HUES6 (cell line): Measurements from ENCODE around the gene RNF141.

Source experiments
- H3K27ac ChIP-seq: 2 replicates; pipeline ENCODE4 v1.7.0; 2013; ENCODE audit warnings: low read depth, mild to moderate bottlenecking, low read length, inconsistent platforms
- H3K27me3 ChIP-seq: 2 replicates; pipeline ENCODE4 v1.6.1; 2013; ENCODE audit warnings: low read length; ENCODE audit not compliant: control insufficient read depth, insufficient read depth
- H3K36me3 ChIP-seq: 2 replicates; pipeline ENCODE4 v1.6.1; 2013; ENCODE audit warnings: low read length; ENCODE audit not compliant: control insufficient read depth, insufficient read depth
- H3K4me1 ChIP-seq: 2 replicates; pipeline ENCODE4 v1.6.1; 2013; ENCODE audit warnings: low read length; ENCODE audit not compliant: control insufficient read depth, insufficient read depth
- H3K4me3 ChIP-seq: 2 replicates; pipeline ENCODE4 v1.5.1; 2013; ENCODE audit warnings: low read depth, low read length
- H3K9ac ChIP-seq: one replicate; pipeline ENCODE4 v1.6.1; 2013; ENCODE audit warnings: mild to moderate bottlenecking, low read length
- H3K9me3 ChIP-seq: 2 replicates; pipeline ENCODE4 v1.6.1; 2013; ENCODE audit warnings: low read depth, low read length; ENCODE audit not compliant: control insufficient read depth, insufficient read depth

The RNF141 gene, protein sequence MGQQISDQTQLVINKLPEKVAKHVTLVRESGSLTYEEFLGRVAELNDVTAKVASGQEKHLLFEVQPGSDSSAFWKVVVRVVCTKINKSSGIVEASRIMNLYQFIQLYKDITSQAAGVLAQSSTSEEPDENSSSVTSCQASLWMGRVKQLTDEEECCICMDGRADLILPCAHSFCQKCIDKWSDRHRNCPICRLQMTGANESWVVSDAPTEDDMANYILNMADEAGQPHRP

GRCh38 chr11:10540915-10541560 is at the start of gene RNF141:
Gene RNF141 (minus strand): TSS chr11:10541187. CDS start chr11:10534158, 7,029 bp downstream.
- Histone ChIP-seq H3K27ac (no peak within 1 kb of the TSS; the same call in 1 of the 2 replicates), H3K4me3 (peak within 1 kb of the TSS; percentile 88)

DNA sequence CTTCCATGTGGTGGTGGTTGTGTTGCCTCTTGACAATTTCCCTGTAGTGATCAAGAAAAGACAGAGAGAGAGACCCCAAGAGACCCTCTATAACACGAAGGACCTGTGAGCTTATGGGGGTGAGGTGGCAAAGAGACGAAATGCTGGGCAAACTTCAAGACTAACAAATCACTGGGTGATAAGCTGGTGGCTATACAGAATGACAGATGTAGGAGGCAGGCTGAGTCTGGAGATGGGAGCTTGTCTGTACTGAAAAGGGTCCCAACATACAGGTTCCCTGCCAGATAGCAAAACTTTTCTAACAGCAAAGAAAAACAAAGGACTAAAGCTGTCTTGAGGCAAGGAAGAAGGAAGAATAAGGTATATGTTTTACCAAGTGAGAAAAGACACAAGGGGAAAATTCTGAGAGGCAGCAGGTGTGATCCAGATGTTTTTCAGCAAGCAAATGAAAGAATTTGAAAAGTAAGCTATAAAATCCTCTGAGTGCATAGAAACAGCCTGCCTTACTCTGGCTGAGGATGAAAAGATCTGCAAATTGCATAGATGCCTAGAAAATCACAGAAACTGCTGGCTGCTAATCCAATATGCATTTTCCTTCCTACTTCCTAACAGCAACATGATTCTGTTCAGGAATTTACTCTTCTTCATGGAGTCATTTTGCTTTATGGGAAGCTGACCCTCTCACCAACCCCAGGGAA is 49.4 kb upstream of the RNF141 start:
- peaks cover 4% of the 10 kb centered on the region; the same call in 1 of the 2 replicates for H3K4me1 ChIP-seq
- H3K36me3 ChIP-seq, result no peaks in the 10 kb centered on the region
- H3K9ac ChIP-seq, result no peak overlapping the region

More at GRCh38 chr11:10540915-10541560, at the start of gene RNF141:
- H3K36me3 ChIP-seq, result no peaks in the 10 kb centered on the region
- H3K27me3 ChIP-seq, result peaks cover 4% of the 10 kb centered on the region; the same call in 1 of the 2 replicates
- no peaks in the 10 kb centered on the region for H3K4me1 ChIP-seq
- H3K9me3 ChIP-seq, result no peaks in the 10 kb centered on the region
- H3K9ac ChIP-seq, result peak within 1 kb of the TSS; percentile 83

GRCh38 chr11:10588904-10589303 is 47.9 kb upstream of the RNF141 start:
- Histone ChIP-seq H3K4me1 (peaks cover 4% of the 10 kb centered on the region; the same call in 1 of the 2 replicates), H3K27me3 (no peaks in the 10 kb centered on the region), H3K36me3 (no peaks in the 10 kb centered on the region), H3K27ac (no peak overlapping the region), H3K9ac (no peak overlapping the region), H3K9me3 (no peaks in the 10 kb centered on the region), H3K4me3 (no peak overlapping the region)

More for the DNA sequence above, 49.4 kb upstream of the RNF141 start:
- Histone ChIP-seq H3K27ac (no peak overlapping the region), H3K9me3 (no peaks in the 10 kb centered on the region), H3K27me3 (no peaks in the 10 kb centered on the region), H3K4me3 (no peak overlapping the region)

DNA sequence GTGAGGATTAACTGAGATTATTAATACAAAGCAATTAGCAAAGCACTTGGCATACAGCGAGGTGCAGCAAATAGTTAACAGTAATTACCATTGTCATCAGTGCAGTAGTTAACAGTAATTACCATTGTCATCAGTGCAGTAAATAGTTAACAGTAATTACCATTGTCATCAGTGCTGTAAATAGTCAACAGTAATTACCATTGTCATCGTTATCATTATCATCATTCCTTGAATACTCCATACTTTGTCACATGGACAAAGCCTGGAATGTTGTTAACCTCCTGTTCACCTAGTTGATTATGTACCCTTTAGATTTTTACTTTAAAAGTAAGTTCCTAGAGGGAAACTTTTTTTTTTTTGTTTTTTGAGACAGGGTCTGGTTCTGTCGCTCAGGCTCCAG is 47.0 kb upstream of the RNF141 start:
- Histone ChIP-seq H3K9ac (no peak overlapping the region), H3K4me3 (no peak overlapping the region), H3K27ac (no peak overlapping the region), H3K27me3 (no peaks in the 10 kb centered on the region), H3K9me3 (no peaks in the 10 kb centered on the region), H3K36me3 (no peaks in the 10 kb centered on the region), H3K4me1 (peaks cover 4% of the 10 kb centered on the region; the same call in 1 of the 2 replicates)

GRCh38 chr11:10587388-10587787 is 46.4 kb upstream of the RNF141 start:
- Histone ChIP-seq H3K36me3 (no peaks in the 10 kb centered on the region), H3K9me3 (no peaks in the 10 kb centered on the region), H3K9ac (no peak overlapping the region), H3K4me1 (peaks cover 4% of the 10 kb centered on the region; the same call in 1 of the 2 replicates), H3K4me3 (no peak overlapping the region), H3K27ac (no peak overlapping the region), H3K27me3 (no peaks in the 10 kb centered on the region)

GRCh38 chr11:10584071-10584501 is 43.1 kb upstream of the RNF141 start:
- H3K4me1 ChIP-seq, result no peaks in the 10 kb centered on the region
- no peaks in the 10 kb centered on the region for H3K27me3 ChIP-seq
- no peak overlapping the region for H3K27ac ChIP-seq
- H3K36me3 ChIP-seq, result no peaks in the 10 kb centered on the region
- H3K9ac ChIP-seq, result no peak overlapping the region
- H3K9me3 ChIP-seq, result no peaks in the 10 kb centered on the region
- no peak overlapping the region for H3K4me3 ChIP-seq

DNA sequence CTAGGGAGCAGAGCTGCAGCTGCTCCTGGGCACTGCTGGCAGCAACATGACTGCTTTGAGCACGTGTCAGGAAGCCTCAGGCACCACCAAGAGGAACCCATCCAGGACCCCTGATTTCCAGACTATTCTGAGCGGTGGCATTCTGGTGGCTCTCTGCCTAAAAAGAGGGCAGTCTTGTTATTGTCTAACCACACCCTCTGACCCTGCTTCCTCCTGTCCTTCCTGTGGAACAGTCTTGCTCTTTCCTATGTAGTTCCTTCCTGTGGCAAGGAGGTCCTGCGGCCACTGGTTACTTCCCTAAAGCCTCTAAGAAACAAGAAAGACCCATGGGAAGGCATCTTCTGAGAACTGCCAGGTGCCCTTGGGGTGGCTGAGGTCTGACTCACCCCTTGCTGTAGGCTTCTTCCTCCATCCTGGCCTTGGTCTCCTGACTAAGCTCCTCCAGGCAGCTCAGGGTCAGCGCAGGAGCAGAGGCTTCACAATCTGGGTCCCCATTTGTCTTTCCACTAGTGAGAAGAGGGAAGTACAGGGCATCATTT is 40.6 kb upstream of the RNF141 start:
- H3K27ac ChIP-seq, result no peak overlapping the region
- no peaks in the 10 kb centered on the region for H3K36me3 ChIP-seq
- no peaks in the 10 kb centered on the region for H3K27me3 ChIP-seq
- H3K9me3 ChIP-seq, result no peaks in the 10 kb centered on the region
- H3K4me3 ChIP-seq, result no peak overlapping the region
- H3K4me1 ChIP-seq, result no peaks in the 10 kb centered on the region
- H3K9ac ChIP-seq, result no peak overlapping the region

DNA sequence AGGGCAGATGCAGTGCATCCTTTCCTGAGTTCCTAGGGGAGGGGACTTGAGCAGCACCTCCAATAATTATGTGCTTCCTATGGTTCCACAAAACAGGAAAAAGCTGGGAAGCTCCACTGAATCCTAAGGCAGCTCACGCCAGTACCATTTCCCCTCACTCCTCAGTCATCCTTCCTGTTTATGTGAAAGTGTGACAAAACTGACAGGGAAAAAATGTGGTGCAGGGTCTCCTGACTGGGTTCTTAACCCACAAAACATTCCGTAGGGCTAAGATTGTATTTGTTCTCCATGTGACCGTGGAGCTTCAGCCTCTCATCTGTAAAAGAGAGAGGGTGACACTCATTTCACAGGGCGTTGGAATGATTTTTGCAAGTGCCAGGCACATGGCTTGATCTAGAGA is 39.6 kb upstream of the RNF141 start:
- H3K9me3 ChIP-seq, result no peaks in the 10 kb centered on the region
- H3K27me3 ChIP-seq, result no peaks in the 10 kb centered on the region
- no peaks in the 10 kb centered on the region for H3K4me1 ChIP-seq
- H3K4me3 ChIP-seq, result no peak overlapping the region
- no peak overlapping the region for H3K9ac ChIP-seq
- no peak overlapping the region for H3K27ac ChIP-seq
- no peaks in the 10 kb centered on the region; the same call in 1 of the 2 replicates for H3K36me3 ChIP-seq

GRCh38 chr11:10579700-10580099 is 38.7 kb upstream of the RNF141 start:
- Histone ChIP-seq H3K36me3 (no peaks in the 10 kb centered on the region; the same call in 1 of the 2 replicates), H3K27ac (no peak overlapping the region), H3K9me3 (no peaks in the 10 kb centered on the region), H3K4me3 (no peak overlapping the region), H3K4me1 (no peaks in the 10 kb centered on the region), H3K27me3 (no peaks in the 10 kb centered on the region), H3K9ac (no peak overlapping the region)

GRCh38 chr11:10576035-10576398 is 35.0 kb upstream of the RNF141 start:
- Histone ChIP-seq H3K36me3 (no peaks in the 10 kb centered on the region; the same call in 1 of the 2 replicates), H3K9ac (no peak overlapping the region), H3K9me3 (no peaks in the 10 kb centered on the region)

More at GRCh38 chr11:10576035-10576398, 35.0 kb upstream of the RNF141 start:
- no peak overlapping the region for H3K4me3 ChIP-seq
- H3K27me3 ChIP-seq, result no peaks in the 10 kb centered on the region
- H3K4me1 ChIP-seq, result peaks cover 5% of the 10 kb centered on the region; the same call in 1 of the 2 replicates
- no peak overlapping the region for H3K27ac ChIP-seq
